ENCODE data around the gene LRCH2.

- no peak for TF ChIP-seq CTCF (conservative IDR thresholded peaks at IDR 0.05 in 1 of 2, IDR thresholded peaks at IDR 0.05 in 1 of 2; ENCODE audit: extremely low read depth in 1 of 2, insufficient read depth in 1 of 2, low read depth in 1 of 2, low read length in 2 of 2)
- TF ChIP-seq EZH2 (IDR thresholded peaks at IDR 0.05; ENCODE audit: borderline replicate concordance, low read length) = no peak
Measured at GRCh38 chrX:115264009-115264408, 30.1 kb upstream of the LRCH2 start.

Data from mammary epithelial cell (primary cell).